HG03108 (cell line): Measurements from ENCODE around the gene CAMTA1.

ENCODE experiments used
- ATAC-seq: cut with Tn5 transposase; IDR thresholded peaks from one replicate; pipeline ENCODE4 v1.9.1; 2021; ENCODE audit warnings: moderate library complexity; ENCODE audit not compliant: unreplicated experiment

Gene CAMTA1

GRCh38 chr1:7648761-7649384 lies 863.6 kb downstream of the CAMTA1 start:
- ATAC-seq: no peak

GRCh38 chr1:7650801-7651200 lies 865.5 kb downstream of the CAMTA1 start:
- no peak for ATAC-seq

- ATAC-seq: no peak
Observed at GRCh38 chr1:7651203-7651602, 865.9 kb downstream of the CAMTA1 start.

GRCh38 chr1:7652061-7652460 lies 866.8 kb downstream of the CAMTA1 start:
- no peak for ATAC-seq

DNA sequence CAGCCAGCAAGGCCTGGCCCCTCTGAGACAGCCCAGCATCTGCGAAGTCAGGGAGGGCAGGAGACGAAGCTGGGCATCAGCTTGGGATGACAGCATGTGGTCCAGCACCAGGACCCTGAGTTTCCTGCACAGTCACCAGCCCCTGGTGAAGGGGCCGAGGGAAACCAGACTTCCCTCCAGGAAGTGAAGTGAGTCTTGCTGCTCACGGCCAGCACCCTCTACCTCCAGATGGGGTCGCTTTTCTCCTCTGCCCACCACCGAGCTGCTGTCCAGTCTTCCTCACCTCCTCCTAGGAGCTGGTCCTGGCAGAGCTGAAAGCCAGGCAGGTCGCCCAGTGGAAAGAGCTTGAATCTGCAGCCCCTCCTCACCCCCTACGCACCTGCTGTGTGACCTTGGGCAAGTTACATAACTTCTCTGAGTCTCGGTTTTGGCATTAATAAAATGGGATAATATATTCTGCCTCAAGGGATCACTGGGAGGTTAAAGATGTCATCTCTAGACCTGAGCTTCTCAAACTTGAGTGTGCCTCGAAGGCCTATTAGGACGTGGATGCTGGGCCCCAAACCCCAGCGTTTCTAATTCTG lies 867.4 kb downstream of the CAMTA1 start:
- no peak for ATAC-seq

GRCh38 chr1:7654725-7655124 lies 869.5 kb downstream of the CAMTA1 start:
- no peak for ATAC-seq

DNA sequence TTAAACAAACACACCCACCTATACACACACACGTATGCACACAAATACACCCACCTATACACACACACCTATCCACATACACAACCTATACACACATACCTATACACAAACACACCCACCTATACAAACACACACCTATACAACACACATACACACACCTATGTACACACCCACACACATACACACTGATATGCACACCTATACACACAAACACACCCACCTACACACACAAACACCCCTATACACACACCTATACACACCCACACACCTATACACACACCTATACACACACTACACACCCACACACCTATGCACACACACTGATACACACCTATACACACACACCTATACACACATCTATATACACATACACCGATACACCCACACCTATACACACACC lies 870.1 kb downstream of the CAMTA1 start:
- ATAC-seq: no peak

GRCh38 chr1:7656557-7657215 lies 871.4 kb downstream of the CAMTA1 start:
- no peak for ATAC-seq

- no peak for ATAC-seq
Observed at GRCh38 chr1:7657287-7658016, 872.2 kb downstream of the CAMTA1 start.

DNA sequence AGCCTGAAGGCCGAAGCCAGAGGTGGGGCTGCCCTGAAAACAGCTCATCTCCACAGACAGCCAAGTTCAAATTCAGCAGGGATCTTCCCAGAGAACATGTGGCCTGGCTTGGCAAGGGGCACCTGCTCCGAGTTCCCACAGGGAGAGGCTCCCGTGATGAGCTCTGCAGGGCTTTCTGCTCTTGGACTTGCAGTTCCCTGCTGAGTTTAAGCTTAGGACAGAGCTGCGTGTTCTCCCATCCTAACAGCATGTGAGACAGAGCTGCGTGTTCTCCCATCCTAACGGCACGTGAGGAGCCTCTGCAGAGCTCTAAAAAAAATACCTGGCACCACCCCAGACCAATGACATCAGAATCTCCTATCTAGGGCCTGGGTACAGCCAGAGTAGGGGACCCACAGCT lies 872.8 kb downstream of the CAMTA1 start:
- no peak for ATAC-seq

DNA sequence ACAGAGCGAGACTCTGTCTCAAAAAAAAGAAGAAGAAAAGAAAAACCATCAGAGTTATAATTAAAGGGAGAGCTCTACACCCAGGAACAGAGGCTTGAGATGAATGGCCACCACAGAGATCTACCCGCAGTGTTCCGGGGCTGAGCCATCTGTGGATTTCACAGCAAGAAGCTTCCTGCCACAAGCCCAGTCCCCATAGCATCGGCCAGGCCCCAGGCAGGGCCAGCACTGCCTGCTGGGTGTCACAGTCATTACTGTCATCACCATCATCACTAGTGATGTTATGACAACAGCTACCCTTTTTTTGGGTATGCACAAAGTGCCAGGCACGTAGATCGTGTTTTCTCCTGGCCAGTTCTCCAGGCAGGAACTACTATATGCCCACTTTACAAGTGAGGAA lies 874.3 kb downstream of the CAMTA1 start:
- ATAC-seq: no peak

DNA sequence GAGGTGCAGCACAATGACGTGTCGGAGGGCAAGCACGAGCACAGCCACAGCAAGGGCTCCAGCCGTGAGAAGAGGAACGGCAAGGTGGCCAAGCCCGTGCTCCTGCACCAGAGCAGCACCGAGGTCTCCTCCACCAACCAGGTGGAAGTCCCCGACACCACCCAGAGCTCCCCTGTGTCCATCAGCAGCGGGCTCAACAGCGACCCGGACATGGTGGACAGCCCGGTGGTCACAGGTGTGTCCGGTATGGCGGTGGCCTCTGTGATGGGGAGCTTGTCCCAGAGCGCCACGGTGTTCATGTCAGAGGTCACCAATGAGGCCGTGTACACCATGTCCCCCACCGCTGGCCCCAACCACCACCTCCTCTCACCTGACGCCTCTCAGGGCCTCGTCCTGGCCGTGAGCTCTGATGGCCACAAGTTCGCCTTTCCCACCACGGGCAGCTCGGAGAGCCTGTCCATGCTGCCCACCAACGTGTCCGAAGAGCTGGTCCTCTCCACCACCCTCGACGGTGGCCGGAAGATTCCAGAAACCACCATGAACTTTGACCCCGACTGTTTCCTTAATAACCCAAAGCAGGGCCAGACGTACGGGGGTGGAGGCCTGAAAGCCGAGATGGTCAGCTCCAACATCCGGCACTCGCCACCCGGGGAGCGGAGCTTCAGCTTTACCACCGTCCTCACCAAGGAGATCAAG lies 878.3 kb downstream of the CAMTA1 start:
- no peak for ATAC-seq

DNA sequence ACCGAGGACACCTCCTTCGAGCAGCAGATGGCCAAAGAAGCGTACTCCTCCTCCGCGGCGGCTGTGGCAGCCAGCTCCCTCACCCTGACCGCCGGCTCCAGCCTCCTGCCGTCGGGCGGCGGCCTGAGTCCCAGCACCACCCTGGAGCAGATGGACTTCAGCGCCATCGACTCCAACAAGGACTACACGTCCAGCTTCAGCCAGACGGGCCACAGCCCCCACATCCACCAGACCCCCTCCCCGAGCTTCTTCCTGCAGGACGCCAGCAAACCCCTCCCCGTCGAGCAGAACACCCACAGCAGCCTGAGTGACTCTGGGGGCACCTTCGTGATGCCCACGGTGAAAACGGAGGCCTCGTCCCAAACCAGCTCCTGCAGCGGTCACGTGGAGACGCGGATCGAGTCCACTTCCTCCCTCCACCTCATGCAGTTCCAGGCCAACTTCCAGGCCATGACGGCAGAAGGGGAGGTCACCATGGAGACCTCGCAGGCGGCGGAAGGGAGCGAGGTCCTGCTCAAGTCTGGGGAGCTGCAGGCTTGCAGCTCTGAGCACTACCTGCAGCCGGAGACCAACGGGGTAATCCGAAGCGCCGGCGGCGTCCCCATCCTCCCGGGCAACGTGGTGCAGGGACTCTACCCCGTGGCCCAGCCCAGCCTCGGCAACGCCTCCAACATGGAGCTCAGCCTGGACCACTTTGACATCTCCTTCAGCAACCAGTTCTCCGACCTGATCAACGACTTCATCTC lies 879.1 kb downstream of the CAMTA1 start:
- ATAC-seq: no peak

DNA sequence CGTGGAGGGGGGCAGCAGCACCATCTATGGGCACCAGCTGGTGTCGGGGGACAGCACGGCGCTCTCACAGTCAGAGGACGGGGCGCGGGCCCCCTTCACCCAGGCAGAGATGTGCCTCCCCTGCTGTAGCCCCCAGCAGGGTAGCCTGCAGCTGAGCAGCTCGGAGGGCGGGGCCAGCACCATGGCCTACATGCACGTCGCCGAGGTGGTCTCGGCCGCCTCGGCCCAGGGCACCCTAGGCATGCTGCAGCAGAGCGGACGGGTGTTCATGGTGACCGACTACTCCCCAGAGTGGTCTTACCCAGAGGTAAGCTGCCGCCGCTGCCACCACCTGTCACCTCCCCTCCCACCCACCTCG lies 879.6 kb downstream of the CAMTA1 start:
- ATAC-seq: no peak

- ATAC-seq: no peak
Observed at GRCh38 chr1:7666249-7666648, 881.0 kb downstream of the CAMTA1 start.

GRCh38 chr1:7667159-7667558 lies 881.9 kb downstream of the CAMTA1 start:
- ATAC-seq: no peak

- ATAC-seq: no peak
Observed at GRCh38 chr1:7667625-7668218, 882.5 kb downstream of the CAMTA1 start.

DNA sequence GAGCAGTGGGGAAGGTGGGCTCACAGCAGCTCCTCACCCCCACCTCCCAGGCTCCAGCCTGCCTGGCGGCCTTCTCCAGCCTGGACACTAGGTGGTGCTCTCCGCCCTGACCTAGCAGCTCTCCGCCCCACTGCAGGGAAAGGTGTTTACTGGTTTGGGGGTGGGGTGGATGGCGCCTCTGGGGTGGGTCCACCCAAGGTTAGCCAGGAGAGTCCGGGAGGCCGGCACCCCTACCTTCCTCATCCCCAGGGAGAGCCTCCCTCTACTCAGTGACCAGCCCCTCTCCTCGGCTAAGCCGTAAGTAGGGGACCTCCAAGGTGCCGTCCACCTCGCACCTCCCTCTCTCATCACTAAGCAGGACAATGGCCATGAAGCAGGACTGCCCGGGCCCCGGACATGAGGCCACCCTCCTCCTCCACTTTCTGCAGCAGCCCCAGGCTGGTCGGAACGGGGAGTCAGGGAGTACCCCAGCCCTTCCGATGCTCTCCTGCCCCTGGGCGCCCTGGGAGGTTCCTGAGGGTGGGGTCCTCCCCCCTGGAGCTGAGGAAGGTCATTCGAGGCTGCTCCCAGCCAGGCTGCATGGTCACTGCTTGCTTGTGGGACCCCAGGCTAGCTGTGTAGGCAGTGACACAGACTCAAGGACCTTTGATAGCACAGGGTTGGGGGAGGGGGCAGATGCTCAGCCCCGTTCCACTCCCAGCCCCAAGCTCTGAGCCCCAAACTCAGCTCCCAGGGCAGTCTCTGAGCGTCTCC lies 884.5 kb downstream of the CAMTA1 start:
- ATAC-seq: no peak

- no peak for ATAC-seq
Observed at GRCh38 chr1:7670334-7671145, 885.3 kb downstream of the CAMTA1 start.
